Femur (tissue), 1 donor: ENCODE data around the gene AATF.
"Not testable (repeated sequence)": the region's sequence is repeated elsewhere in the genome, so short reads cannot be mapped to it uniquely, and the experiment has no call there.

Experiments
- DNase-seq: peaks from one replicate; pipeline ENCODE4 v3.0.0-alpha.2; 2017

The AATF gene

GRCh38 chr17:37051381-37051780 lies 102.6 kb downstream of the AATF start:
- no peak for DNase-seq

GRCh38 chr17:37051833-37052232 lies 103.1 kb downstream of the AATF start:
- no peak for DNase-seq

- no peak for DNase-seq
Measured at GRCh38 chr17:37052450-37052849, 103.7 kb downstream of the AATF start.

- no peak for DNase-seq
Measured at GRCh38 chr17:37054894-37055293, 106.1 kb downstream of the AATF start.

- DNase-seq: no peak
Measured at GRCh38 chr17:37056622-37057021, 107.9 kb downstream of the AATF start.

GRCh38 chr17:37059493-37059892 lies 110.7 kb downstream of the AATF start:
- DNase-seq: no peak

GRCh38 chr17:37060094-37060493 lies 111.3 kb downstream of the AATF start:
- no peak for DNase-seq

- no peak for DNase-seq
Measured at GRCh38 chr17:37060928-37061327, 112.2 kb downstream of the AATF start.

GRCh38 chr17:37062021-37062420 lies 113.3 kb downstream of the AATF start:
- DNase-seq: no peak

GRCh38 chr17:37064206-37064605 lies 115.5 kb downstream of the AATF start:
- no peak for DNase-seq

GRCh38 chr17:37064956-37065355 lies 116.2 kb downstream of the AATF start:
- DNase-seq: no peak

- no peak for DNase-seq
Measured at GRCh38 chr17:37065486-37066321, 117.0 kb downstream of the AATF start.

- no peak for DNase-seq
Measured at GRCh38 chr17:37066322-37067255, 117.8 kb downstream of the AATF start.

GRCh38 chr17:37067555-37068111 lies 118.9 kb downstream of the AATF start:
- no peak for DNase-seq

- DNase-seq: peak; percentile 51
Measured at GRCh38 chr17:37068266-37068665, 119.5 kb downstream of the AATF start.

- DNase-seq: no peak
Measured at GRCh38 chr17:37069087-37069486, 120.3 kb downstream of the AATF start.

- not testable (repeated sequence) for DNase-seq
Measured at GRCh38 chr17:37073464-37073863, 124.7 kb downstream of the AATF start.

- DNase-seq: no peak
Measured at GRCh38 chr17:37079065-37079708, 130.4 kb downstream of the AATF start.

GRCh38 chr17:37079735-37080134 lies 131.0 kb downstream of the AATF start:
- DNase-seq: no peak

- no peak for DNase-seq
Measured at GRCh38 chr17:37081287-37081686, 132.5 kb downstream of the AATF start.

GRCh38 chr17:37082311-37082860 lies 133.6 kb downstream of the AATF start:
- no peak for DNase-seq

- no peak for DNase-seq
Measured at GRCh38 chr17:37082985-37083384, 134.2 kb downstream of the AATF start.

- DNase-seq: no peak
Measured at GRCh38 chr17:37083456-37083855, 134.7 kb downstream of the AATF start.
